Stimulated activated CD8-positive, alpha-beta memory T cell treated with anti-CD3 and anti-CD28 coated beads, Interleukin-4, amount 100 ng/mL, for 1 hour (primary cell): ENCODE data around the gene UGT1A9.

Experiments
- DNase-seq, 2 donors: peaks; one replicate each; pipeline ENCODE4 v3.0.0-alpha.2; 2020; ENCODE audit warnings: low read depth in 2 of 2, low spot score in 1 of 2

Gene UGT1A9

DNA sequence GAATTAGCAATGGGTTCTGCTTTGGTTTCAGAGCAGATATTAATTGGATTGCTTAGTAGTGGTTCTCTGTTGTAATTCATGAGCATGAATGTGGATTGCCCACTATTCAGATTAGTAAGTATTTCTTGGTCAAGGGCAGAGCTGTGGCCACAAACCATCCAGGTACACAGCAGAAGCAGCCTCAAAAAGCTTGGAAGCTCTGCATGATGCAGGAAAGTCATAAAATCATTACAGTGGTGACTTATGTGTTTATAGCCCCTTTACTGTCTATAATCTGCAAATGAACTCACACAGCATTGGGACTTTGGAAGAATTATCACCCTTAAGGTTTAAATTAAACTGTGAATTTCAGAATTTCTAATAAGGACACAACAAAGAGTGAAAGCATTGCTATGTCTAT, 86.4 kb downstream of the UGT1A9 start:
- DNase-seq = no peak

DNA sequence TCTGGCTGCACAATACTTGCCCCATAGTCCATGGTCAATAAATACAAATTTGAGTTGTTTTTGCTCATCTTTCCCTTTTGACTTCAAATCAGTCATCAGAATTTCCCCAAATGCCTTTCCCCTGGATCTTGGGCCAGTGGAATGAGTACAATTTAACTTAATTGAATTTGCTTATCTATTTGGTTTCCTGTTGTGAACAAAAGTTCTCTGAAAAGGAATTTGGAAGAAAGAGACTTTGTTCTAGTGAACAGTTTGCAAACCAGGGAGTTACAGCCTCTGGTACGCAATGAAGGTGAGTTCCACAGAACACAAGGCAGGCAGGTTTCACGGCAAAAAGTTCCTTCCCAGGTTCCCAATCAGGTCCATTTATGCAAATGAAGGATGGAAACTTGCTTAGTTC, 87.2 kb downstream of the UGT1A9 start:
- no peak for DNase-seq

DNA sequence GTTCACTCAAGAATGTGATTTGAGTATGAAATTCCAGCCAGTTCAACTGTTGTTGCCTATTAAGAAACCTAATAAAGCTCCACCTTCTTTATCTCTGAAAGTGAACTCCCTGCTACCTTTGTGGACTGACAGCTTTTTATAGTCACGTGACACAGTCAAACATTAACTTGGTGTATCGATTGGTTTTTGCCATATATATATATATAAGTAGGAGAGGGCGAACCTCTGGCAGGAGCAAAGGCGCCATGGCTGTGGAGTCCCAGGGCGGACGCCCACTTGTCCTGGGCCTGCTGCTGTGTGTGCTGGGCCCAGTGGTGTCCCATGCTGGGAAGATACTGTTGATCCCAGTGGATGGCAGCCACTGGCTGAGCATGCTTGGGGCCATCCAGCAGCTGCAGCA, 88.3 kb downstream of the UGT1A9 start, which contains the start of gene UGT1A1:
UGT1A1 (plus strand) TSS at position 228 of the 400 bp plus-strand sequence; CDS start at position 246, 18 bp downstream.
- no peak for DNase-seq

DNA sequence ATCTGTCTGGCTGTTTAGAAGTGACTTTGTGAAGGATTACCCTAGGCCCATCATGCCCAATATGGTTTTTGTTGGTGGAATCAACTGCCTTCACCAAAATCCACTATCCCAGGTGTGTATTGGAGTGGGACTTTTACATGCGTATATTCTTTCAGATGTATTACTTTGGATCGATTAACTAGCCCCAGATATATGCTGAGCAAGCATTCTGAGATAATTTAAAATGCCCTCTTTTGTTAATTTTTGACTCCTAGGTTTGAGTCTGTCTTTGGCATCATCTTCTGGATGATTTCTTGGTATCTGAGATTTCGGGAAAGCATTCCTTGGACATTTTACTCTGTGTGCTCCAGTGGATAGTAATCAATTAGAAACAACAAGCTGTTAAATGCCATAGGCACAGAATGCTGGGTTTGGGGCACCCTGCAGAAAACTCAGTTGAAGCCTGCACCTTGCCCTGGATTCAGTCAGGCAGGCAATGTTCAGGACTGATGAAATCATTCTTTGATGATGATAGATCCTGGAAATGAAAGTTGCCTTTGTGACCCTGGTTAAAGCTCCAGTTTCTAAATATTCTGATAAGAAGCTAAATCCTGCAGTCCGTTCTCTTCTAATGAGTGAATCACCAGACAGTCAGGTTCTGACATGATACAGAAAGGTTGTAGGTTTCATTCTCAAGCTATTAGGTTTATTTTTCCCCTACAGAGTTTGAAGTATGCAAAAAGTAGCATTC, 89.5 kb downstream of the UGT1A9 start:
- DNase-seq = no peak

DNA sequence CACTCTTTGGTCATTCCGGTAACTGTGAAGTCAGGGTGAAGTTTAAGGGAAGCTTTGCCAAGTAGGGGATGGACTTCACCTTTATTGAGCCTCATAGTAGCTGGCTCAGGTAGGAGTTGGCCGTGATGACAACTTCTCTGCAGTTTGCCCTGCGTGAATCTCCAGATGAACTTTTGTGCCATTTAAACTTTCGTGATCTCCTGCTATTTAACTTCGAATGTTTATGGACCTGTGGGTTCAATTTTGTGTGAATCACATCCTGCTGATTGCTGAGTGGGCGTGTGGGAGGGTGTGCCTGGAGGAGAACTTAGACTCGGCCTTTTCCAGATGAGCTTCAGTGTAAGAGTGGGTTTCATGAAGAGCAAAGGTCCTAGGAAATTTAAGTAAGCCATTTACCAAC, 92.6 kb downstream of the UGT1A9 start:
- DNase-seq = no peak

DNA sequence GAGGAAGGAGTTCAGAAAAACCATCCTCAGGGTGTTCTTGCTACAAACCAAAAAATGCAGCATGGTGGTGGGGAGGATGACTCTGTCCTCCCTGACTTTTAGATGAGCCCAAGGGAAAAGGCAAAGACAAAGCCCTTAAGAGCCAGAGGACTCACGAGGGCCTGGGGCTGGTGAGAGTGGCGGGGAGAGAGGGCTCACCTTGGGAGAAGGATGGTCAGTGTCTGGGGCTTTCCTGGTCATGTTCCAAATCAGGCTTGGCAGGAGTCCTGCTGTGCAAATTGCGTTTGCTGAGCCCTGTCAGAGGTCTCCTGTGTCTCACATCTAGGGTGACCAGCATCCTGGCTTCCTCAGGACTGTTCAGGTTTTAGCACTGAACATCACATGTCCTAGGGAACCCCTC, 93.1 kb downstream of the UGT1A9 start:
- no peak for DNase-seq

DNA sequence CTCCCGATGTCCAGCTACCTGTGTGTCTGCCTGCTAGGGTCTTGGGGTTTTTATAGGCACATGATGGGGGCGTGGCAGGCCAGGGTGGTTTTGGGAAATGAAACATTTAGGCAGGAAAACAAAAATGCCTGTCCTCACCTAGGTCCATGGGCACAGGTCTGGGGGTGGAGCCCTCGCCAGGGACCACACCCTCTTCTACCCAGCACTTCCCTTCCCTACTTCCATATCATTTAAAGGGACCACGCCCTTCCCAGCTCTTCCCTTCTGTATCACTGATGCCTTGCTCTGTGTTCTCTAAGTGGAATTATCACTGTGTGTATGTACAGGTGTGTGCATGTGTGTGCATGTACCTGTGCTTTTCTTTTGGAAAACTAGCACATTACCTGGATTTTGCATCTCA, 94.7 kb downstream of the UGT1A9 start:
- DNase-seq = no peak

DNA sequence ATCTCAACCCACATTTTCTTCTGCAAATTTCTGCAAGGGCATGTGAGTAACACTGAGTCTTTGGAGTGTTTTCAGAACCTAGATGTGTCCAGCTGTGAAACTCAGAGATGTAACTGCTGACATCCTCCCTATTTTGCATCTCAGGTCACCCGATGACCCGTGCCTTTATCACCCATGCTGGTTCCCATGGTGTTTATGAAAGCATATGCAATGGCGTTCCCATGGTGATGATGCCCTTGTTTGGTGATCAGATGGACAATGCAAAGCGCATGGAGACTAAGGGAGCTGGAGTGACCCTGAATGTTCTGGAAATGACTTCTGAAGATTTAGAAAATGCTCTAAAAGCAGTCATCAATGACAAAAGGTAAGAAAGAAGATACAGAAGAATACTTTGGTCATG, 96.4 kb downstream of the UGT1A9 start:
- no peak for DNase-seq

DNA sequence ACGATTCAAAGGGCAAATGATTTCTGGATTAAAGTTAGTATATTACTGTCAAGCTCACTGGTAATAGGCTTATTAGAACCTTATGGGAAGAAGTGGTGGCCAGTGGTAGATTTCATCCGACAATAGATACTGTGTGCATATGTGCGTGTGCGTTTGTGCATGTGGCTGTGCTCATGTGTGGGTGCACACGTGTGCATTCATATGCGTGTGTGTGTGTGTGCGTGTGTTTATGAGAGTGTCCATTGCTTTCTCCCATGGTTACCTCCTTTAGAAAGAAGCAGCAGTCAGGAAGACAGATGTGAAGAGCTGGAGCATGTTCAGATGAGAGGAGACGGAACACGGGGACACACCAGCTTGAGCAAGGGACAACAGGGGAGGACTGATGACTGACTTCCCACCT, 97.6 kb downstream of the UGT1A9 start:
- DNase-seq = no peak

DNA sequence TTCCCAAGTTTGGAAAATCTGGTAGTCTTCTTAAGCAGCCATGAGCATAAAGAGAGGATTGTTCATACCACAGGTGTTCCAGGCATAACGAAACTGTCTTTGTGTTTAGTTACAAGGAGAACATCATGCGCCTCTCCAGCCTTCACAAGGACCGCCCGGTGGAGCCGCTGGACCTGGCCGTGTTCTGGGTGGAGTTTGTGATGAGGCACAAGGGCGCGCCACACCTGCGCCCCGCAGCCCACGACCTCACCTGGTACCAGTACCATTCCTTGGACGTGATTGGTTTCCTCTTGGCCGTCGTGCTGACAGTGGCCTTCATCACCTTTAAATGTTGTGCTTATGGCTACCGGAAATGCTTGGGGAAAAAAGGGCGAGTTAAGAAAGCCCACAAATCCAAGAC, 100.5 kb downstream of the UGT1A9 start:
- no peak for DNase-seq

DNA sequence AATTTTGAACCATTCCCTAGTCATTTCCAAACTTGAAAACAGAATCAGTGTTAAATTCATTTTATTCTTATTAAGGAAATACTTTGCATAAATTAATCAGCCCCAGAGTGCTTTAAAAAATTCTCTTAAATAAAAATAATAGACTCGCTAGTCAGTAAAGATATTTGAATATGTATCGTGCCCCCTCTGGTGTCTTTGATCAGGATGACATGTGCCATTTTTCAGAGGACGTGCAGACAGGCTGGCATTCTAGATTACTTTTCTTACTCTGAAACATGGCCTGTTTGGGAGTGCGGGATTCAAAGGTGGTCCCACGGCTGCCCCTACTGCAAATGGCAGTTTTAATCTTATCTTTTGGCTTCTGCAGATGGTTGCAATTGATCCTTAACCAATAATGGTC, 100.9 kb downstream of the UGT1A9 start:
- DNase-seq = no peak

DNA sequence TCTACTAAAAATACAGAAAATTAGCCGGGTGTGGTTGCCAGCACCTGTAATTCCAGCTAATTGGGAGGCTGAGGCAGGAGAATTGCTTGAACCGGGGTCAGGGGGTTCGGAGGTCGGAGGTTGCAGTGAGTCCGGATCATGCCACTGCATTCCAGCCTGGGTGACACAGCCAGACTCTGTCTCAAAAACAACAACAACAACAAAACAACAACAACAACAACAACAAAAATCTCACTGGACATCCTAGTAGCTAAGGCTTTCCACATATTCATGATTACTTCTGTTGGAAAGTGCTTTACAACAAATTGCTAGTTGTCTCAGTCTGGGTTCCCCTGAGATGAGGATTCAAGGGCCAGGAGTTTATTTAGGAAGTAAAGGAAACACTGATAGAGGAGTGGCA, 102.2 kb downstream of the UGT1A9 start:
- DNase-seq = no peak

DNA sequence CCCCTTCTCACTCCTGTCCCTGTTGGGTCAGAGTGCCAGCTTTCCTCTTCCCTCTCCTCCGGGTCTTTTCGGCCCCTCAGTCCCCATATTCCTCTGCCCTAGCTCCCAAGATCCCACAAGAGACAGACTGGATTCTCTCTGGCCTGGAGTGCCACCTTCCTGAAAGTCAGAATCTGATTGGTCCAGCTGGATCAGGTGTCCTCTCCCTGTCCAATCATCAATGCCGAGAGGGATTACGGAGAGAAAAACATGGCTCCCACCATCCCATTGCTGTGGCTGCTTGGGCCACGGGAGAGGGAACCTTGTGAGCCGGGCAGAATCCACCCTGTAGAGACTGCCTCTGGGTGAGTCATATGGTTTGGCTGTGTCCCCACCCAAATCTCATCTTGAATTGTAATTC, 103.7 kb downstream of the UGT1A9 start:
- DNase-seq = no peak

DNA sequence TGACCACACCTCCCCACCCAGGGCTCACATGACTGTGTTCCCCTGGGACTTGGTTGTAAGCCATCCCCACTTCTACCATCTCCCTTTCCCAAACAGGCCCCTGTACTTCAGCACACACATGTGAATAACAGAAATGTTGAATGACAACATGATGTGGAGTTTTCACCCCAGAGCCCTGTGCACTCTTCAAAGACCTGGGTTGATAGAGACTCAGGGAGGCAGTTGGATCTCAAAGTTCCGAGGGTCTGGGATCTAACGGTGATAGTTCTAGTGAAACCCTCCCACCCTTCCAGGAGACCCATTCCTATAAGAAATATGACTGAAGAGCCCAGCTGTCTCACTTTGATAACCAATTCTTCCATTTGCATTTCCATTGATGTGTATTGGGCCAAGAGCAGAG, 106.3 kb downstream of the UGT1A9 start, which contains the start of gene MROH2A:
MROH2A (plus strand) TSS at position 301 of the 400 bp plus-strand sequence. CDS start 1,029 bp downstream, outside the sequence.
- DNase-seq = no peak

DNA sequence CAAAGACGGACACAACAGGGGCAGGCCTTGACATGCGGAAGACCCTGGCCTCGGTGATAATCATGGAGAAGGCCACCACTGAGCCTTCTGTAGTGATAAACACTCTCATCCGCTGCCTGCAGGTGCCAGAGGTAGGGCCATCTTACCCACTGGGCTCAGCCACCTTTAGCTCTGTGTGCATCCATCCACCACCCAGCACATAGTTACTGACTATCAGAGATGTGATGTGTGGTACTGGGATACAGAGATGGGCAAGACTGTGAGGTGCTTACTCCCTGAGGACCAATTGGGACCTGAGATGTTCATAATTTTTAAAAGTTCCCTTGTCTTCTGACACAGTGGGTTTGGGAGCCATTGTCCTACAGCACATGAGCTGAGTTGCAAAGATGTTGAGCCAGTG, 108.0 kb downstream of the UGT1A9 start:
- DNase-seq = no peak

DNA sequence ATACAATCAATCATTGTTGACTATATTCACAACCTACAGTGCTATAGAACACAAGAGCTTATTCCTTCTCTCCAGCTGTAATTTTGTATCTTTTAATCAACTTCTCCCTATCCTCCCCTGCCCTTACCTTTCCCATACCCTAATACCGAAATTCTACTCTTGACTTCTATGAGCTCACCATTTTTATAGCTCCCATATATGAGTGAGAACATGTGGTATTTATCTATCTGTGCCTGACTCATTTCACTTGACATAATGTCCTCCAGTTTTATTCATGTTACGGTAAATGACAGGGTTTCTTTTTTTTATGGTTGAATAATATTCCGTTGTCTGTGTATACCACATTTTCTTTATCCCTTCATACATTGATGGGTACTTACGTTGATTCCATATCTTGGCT, 109.1 kb downstream of the UGT1A9 start:
- DNase-seq = no peak

DNA sequence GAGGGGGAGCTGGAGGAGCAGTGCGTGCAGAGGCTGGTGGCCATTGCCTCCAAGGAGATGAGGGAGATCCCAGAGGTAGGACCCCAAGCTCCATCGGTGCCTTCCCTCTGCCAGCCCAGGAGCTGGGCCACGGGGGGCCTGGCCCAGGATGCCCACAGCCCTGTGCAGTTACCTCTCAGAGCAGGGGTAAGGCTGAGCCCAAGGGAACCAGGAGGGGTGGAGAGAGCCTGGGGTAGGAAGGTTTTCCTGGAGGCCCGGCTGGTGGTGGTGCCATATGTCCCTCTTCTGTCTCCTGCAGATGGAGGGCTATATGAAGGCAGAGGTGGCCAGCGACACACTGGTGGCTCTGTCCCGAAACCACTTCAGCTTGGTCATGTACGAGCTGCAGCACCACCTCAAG, 117.9 kb downstream of the UGT1A9 start:
- no peak for DNase-seq

DNA sequence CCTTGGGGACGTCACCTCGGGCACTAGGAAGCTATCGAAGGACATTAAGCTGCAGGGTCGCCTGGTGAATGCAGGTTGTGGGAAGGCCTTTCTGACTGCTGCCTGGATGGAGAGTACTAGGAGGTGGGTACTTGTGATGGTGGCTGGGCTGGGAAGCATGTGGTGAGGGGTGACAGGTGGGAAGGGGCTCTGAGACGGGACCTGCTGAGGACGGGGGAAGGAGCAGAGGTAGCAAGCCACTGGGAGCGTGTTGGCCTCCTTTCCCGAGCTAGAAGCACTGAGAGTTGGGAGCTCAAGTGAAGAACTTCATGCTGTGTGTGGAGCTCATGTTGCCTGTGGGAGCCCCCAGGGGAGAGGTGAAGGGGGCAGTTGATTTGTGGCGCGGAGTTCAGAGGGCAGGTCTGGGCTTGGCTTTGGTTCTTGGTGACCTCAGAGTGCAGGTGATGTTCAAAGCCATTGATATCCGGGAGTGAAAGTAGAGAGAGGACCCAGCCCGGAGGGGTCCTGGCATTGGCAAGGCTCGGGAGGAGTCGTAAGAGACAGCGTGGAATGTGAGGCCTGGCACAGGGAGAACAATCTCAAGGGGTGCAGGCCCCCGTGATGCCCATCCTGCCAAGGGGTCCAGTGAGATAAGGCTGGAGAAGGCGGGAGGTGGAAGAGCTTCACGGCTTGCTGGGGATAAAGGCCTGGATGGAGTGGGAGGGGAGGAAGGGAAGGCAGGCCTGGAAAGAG, 119.6 kb downstream of the UGT1A9 start:
- no peak for DNase-seq

DNA sequence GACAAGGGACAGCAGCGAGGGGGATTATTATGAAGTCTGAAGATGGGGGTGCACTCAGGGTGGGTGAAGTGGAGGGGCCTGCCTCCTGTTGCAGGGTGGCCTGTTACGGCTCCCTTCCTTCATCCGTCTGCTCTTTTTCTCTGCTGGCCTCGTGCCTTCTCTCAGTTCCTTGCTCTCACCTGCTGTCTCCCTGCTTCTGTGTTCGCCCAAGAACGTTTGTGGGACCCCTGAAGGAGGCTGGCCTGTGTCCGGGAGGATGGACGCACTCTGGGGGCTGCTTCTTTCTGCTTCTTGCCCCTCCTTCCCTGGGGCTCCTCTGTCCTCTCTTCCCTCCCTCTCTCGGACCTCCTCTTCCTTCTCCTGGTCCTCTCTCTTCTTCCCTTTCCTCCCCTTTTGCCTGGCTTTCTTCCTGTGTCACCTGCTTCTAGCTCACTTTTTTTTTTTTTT, 120.2 kb downstream of the UGT1A9 start:
- DNase-seq = no peak

DNA sequence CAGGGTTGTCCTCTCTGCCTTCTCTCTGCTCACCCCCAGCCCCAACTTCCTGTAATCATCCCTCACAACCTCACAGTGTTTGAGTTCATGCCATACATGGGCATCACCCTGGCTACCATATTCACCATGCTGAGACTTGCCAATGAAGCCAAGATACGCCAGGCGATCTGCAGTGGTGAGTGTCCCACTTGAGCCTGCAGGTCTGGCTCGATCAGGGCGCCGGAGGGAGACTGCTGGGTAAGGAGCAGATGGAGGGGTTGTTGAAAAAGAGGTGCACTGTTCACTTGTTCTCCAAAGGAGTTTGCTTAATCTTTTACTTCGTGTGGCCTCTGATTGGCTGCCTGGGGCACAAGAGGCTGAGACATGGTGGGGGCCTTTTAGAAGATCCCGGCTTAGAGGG, 121.0 kb downstream of the UGT1A9 start:
- no peak for DNase-seq

DNA sequence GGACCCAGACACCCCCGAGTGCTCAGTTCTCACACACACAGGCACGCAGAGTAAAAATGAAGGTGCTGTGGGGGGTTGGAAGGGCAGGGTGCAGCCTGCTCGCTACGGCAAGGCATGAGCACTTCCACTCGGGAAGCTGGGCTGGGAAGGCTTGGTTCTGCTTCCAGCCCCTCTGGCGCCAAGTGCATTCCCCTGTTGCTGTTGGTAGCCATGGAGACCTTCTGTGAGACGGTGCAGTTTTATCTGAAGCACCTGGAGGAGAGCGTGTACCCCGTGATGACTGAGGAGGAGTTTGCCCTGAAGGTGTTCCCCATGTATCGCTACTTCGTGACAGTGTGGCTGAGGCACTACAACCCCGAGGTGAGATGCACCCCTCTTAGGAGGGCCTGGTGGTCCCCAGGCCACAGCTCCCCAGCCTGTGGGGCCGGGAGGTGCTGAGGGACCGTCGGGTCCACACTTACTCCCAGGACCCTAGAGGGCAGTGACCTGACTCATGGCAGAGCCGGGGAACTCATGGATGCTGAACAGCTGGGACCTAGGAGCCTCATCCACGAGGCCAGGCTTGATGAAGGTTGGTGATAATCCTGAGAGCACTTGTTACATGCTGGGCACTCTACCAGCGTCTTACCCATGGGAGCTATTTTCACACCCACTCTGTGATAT, 121.9 kb downstream of the UGT1A9 start:
- no peak for DNase-seq

DNA sequence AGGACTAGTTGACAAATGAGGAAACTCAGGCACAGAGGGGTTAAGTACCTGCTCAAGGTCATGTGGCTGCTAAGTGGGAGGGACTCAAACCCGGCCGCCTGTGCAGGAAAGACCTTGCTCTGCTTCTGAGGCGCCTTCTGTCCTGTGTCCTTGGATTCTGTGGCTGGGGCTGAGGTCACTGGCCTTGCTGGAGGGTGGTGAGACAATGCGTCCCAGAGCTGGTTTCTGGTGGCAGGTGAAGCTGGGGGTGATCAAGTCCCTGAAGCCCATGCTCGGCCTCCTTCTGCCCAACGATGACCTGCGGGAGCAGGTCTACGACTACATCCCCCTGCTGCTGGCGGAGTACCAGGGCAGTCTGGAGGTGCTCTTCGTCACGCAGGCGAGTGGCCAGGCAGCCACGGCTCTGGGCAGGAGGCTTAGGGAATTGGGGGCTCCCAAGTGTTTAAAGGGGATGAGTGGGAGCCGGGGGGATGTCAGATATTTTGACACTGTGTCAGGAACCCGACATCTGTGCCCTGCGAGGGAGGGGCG, 122.5 kb downstream of the UGT1A9 start:
- no peak for DNase-seq
